H1 (cell line): Measurements from ENCODE around the gene PTPN7. TPM values are rescaled to one million over a fixed set of nuclear protein-coding genes. Genes with fewer than 3 reads are reported as not detected.

Experiments used
- CTCF ChIA-PET: fragments of 300-600 bp; sonication (Branson Sonifier 250); formaldehyde crosslinking; loops from one replicate; lab custom pipeline; 2021; ENCODE audit not compliant: partially characterized antibody; lab: Charles Lee
- POLR2A ChIA-PET: fragments of 300-600 bp; sonication (Branson Sonifier 250); formaldehyde crosslinking; loops from one replicate; lab custom pipeline; 2021; ENCODE audit warnings: inconsistent platforms; ENCODE audit not compliant: partially characterized antibody; lab: Charles Lee
- DNase-seq, 2 experiments: peaks; one replicate each; pipeline versions ENCODE4 v3.0.0 to v3.0.0-alpha.2; 2010 to 2022; ENCODE audit warnings: low spot score in 2 of 2, low read depth in 1 of 2, mixed read lengths in 1 of 2
- FAIRE-seq: peaks from 2 replicates; lab custom pipeline; 2011; peaks lifted over from hg19 to GRCh38; lab: Jason Lieb, UNC
- H2AFZ ChIP-seq: 2 replicates; pipeline ENCODE4 v1.8.1; 2012; ENCODE audit warnings: low read length, inconsistent platforms
- H2AK5ac ChIP-seq: 2 replicates; pipeline ENCODE4 v1.6.1; 2013; ENCODE audit warnings: low read depth, low read length
- H2BK120ac ChIP-seq: replicated peaks from 2 replicates; pipeline ENCODE3; 2013; ENCODE audit warnings: low read depth, low read length, inconsistent platforms
- H2BK12ac ChIP-seq: 2 replicates; pipeline ENCODE4 v1.6.1; 2013; ENCODE audit warnings: low read depth, low read length
- H2BK15ac ChIP-seq: 2 replicates; pipeline ENCODE4 v1.6.1; 2013; ENCODE audit warnings: low read length
- H2BK20ac ChIP-seq: 2 replicates; pipeline ENCODE4 v1.6.1; 2013; ENCODE audit warnings: low read length
- H2BK5ac ChIP-seq: 2 replicates; pipeline ENCODE4 v1.6.1; 2013; ENCODE audit warnings: low read depth, low read length
- H3K14ac ChIP-seq: 2 replicates; pipeline ENCODE4 v1.6.1; 2013; ENCODE audit warnings: inconsistent platforms; ENCODE audit not compliant: insufficient read length
- H3K18ac ChIP-seq: 2 replicates; pipeline ENCODE4 v1.6.1; 2013; ENCODE audit warnings: low read length; ENCODE audit errors: extremely low read depth
- H3K23ac ChIP-seq: 2 replicates; pipeline ENCODE4 v1.6.1; 2013; ENCODE audit warnings: inconsistent platforms; ENCODE audit not compliant: insufficient read length
- H3K23me2 ChIP-seq: 2 replicates; pipeline ENCODE4 v1.6.1; 2013; ENCODE audit warnings: low read depth, low read length
- H3K27ac ChIP-seq: 2 replicates; pipeline ENCODE4 v1.6.1; 2011; ENCODE audit warnings: low read depth, low read length, inconsistent platforms
- H3K27me3 ChIP-seq, 4 experiments: replicated peaks in 1 of 4; 1 replicate in 1 of 4; 2 replicates in 3 of 4; pipeline versions ENCODE4 v1.6.1 to v1.8.1; 2011 to 2013; ENCODE audit warnings: low read length in 3 of 4, mild to moderate bottlenecking in 3 of 4, inconsistent platforms in 2 of 4, mixed read lengths in 2 of 4, moderate library complexity in 1 of 4; ENCODE audit not compliant: control insufficient read depth in 3 of 4, insufficient read depth in 3 of 4; ENCODE audit errors: extremely low read depth in 1 of 4
- H3K36me3 ChIP-seq, 4 experiments: 2 replicates each; pipeline versions ENCODE4 v1.6.1 to v1.8.1; 2011 to 2013; ENCODE audit warnings: mild to moderate bottlenecking in 4 of 4, low read length in 3 of 4, moderate library complexity in 2 of 4, control low read depth in 1 of 4, inconsistent platforms in 1 of 4; ENCODE audit not compliant: insufficient read depth in 4 of 4, control insufficient read depth in 2 of 4
- H3K4ac ChIP-seq: replicated peaks from 2 replicates; pipeline ENCODE3; 2013; ENCODE audit warnings: low read length, low read depth, mixed read lengths, inconsistent platforms; ENCODE audit not compliant: insufficient read length
- H3K4me1 ChIP-seq, 4 experiments: replicated peaks in 1 of 4; 1 replicate in 1 of 4; 2 replicates in 3 of 4; pipeline versions ENCODE4 v1.6.1 to v1.8.1; 2011 to 2013; ENCODE audit warnings: low read length in 3 of 4, inconsistent platforms in 2 of 4, mixed read lengths in 1 of 4; ENCODE audit not compliant: insufficient read depth in 4 of 4, control insufficient read depth in 3 of 4
- H3K4me2 ChIP-seq, 2 experiments: 2 replicates each; pipeline versions ENCODE4 v1.6.1 to v1.8.1; 2011 to 2013; ENCODE audit warnings: low read depth in 2 of 2, low read length in 2 of 2, control low read depth in 1 of 2, inconsistent platforms in 1 of 2, mild to moderate bottlenecking in 1 of 2; ENCODE audit not compliant: insufficient read depth in 1 of 2
- H3K4me3 ChIP-seq, 4 experiments: fragments of 200-600, 300-600 bp in 1 of 4; sonication (generic), shearing (Covaris generic), sonication (Bioruptor Twin) in 1 of 4; 2 replicates each; pipeline versions ENCODE4 v1.5.1 to v1.8.1; 2011 to 2016; ENCODE audit warnings: low read length in 4 of 4, low read depth in 3 of 4, control low read depth in 2 of 4, inconsistent platforms in 2 of 4, mild to moderate bottlenecking in 2 of 4, mixed read lengths in 1 of 4, moderate library complexity in 1 of 4; ENCODE audit not compliant: insufficient read depth in 2 of 4; ENCODE audit errors: extremely low read depth in 1 of 4
- H3K56ac ChIP-seq: replicated peaks from 2 replicates; pipeline ENCODE3; 2013; ENCODE audit warnings: low read depth, mild to moderate bottlenecking, mixed read lengths, low read length, inconsistent platforms; ENCODE audit not compliant: insufficient read length
- H3K79me1 ChIP-seq: 2 replicates; pipeline ENCODE4 v1.6.1; 2013; ENCODE audit warnings: low read depth, low read length, control low read depth
- H3K79me2 ChIP-seq, 2 experiments: 2 replicates each; pipeline versions ENCODE4 v1.6.1 to v1.8.1; 2012 to 2013; ENCODE audit warnings: low read length in 2 of 2, mild to moderate bottlenecking in 2 of 2, inconsistent platforms in 1 of 2; ENCODE audit not compliant: insufficient read depth in 2 of 2, control insufficient read depth in 1 of 2
- H3K9ac ChIP-seq, 4 experiments: replicated peaks in 1 of 4; 1 replicate in 1 of 4; 2 replicates in 3 of 4; pipeline versions ENCODE4 v1.6.1 to v1.8.1; 2011 to 2013; ENCODE audit warnings: low read depth in 3 of 4, low read length in 3 of 4, control low read depth in 2 of 4, mild to moderate bottlenecking in 2 of 4, moderate library complexity in 2 of 4, inconsistent platforms in 1 of 4; ENCODE audit errors: extremely low read depth in 1 of 4
- H3K9me3 ChIP-seq, 2 experiments: 2 replicates each; pipeline versions ENCODE4 v1.6.1 to v1.8.1; 2012 to 2013; ENCODE audit warnings: mild to moderate bottlenecking in 2 of 2, moderate library complexity in 2 of 2, control low read depth in 1 of 2, inconsistent platforms in 1 of 2, low read depth in 1 of 2, low read length in 1 of 2, mixed read lengths in 1 of 2; ENCODE audit not compliant: insufficient read depth in 2 of 2
- H4K20me1 ChIP-seq, 2 experiments: replicated peaks in 1 of 2; 2 replicates each; pipeline versions ENCODE3 to v1.8.1; 2011 to 2013; ENCODE audit warnings: inconsistent platforms in 2 of 2, low read length in 2 of 2, mild to moderate bottlenecking in 1 of 2; ENCODE audit not compliant: insufficient read depth in 2 of 2, control insufficient read depth in 1 of 2
- H4K5ac ChIP-seq: 2 replicates; pipeline ENCODE4 v1.6.1; 2013; ENCODE audit warnings: low read length, low read depth, mixed read lengths, inconsistent platforms; ENCODE audit not compliant: insufficient read length
- H4K8ac ChIP-seq: 2 replicates; pipeline ENCODE4 v1.8.0; 2013; ENCODE audit warnings: mild to moderate bottlenecking, moderate library complexity, low read length, inconsistent platforms; ENCODE audit not compliant: insufficient read depth; ENCODE audit errors: extremely low read depth
- H4K91ac ChIP-seq: replicated peaks from 2 replicates; pipeline ENCODE3; 2013; ENCODE audit warnings: low read length, mixed read lengths, inconsistent platforms; ENCODE audit not compliant: insufficient read length
- POLR2A ChIP-seq, 2 experiments: IDR thresholded peaks; 1 replicate in 1 of 2; 2 replicates in 1 of 2; pipeline ENCODE4 v1.6.1; 2011; ENCODE audit warnings: low read depth in 2 of 2, low read length in 2 of 2, mild to moderate bottlenecking in 2 of 2; ENCODE audit errors: control extremely low read depth in 1 of 2
- WGBS, 2 experiments: shearing (Covaris generic) in 1 of 2; methylation state at CpG; one replicate each; pipeline versions ENCODE4 v1.1.6 to v1.1.7; 2013 to 2015; ENCODE audit warnings: low lambda C conversion rate in 2 of 2, mixed read lengths in 2 of 2, inconsistent platforms in 1 of 2, low coverage in 1 of 2, missing lambda C conversion rate in 1 of 2; ENCODE audit not compliant: insufficient replicate concordance in 2 of 2, insufficient coverage in 1 of 2, insufficient read length in 1 of 2; ENCODE audit errors: extremely low coverage in 1 of 2, missing lambda C conversion rate in 1 of 2; 5-methylcytosine and 5-hydroxymethylcytosine counted together
- polyA plus RNA-seq, 7 experiments: library from polyadenylated mRNA; depleted of rRNA in 3 of 7; stranded (reverse) in 5 of 7; unstranded in 2 of 7; fragments of >200 nt in 5 of 7; fragments of 200-250 nt in 2 of 7; gene quantifications; 1 replicate in 5 of 7; 2 replicates in 1 of 7; 4 replicates in 1 of 7; pipeline versions ENCODE4 v1.2.1 to v1.2.3, GENCODE V29; 2011 to 2013; ENCODE audit warnings: missing spikeins in 2 of 7, mixed read lengths in 2 of 7
- total RNA-seq: library from RNA; stranded (reverse); fragmentation: NEBNext Ultra II Directional; extraction: Animal tissue kit (Norgen Biotek cat#: 25700); gene quantifications from 2 replicates; pipeline ENCODE4 v1.2.1, GENCODE V29; 2021

PTPN7 gene
- total and polyA plus RNA-seq, 2 of the 8 experiments (the other 6 are each of a cell fraction or from before 2014, with no cell fraction given) = 0.20 TPM; not detected in 1

DNA sequence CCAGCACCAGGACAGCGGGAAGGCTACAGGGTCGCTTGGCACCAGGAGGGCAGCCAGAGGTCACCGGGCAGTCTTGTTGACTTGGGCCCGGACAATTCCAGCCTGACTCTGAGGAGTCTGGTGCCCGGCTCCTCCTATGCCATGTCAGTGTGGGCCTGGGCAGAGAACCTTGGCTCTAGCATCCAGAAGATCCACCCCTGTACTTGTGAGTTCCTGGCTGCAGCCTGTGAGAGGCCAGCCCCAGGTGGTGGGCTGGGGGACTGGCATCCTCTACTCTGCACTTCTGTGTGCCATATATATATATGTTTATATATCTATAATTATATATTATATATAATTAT lies 11.6 kb upstream of the PTPN7 start:
- no peak overlapping the region for H3K14ac ChIP-seq
- H3K79me1 ChIP-seq = no peaks in the 10 kb centered on the region
- H3K9me3 ChIP-seq = no peaks in the 10 kb centered on the region
- H3K23me2 ChIP-seq = no peaks in the 10 kb centered on the region
- no peak for FAIRE-seq
- no peaks in the 10 kb centered on the region for H3K36me3 ChIP-seq
- H4K8ac ChIP-seq = no peak overlapping the region
- 98% methylated on average over 5 of the region's 5 CpGs; no CpG with 5 or more reads in 1 of the 2 experiments for WGBS, 2 experiments
- no peak for DNase-seq
- no peak overlapping the region for H2BK15ac ChIP-seq
- no peak overlapping the region for H4K5ac ChIP-seq
- H2AFZ ChIP-seq = no peak overlapping the region
- H3K4me1 ChIP-seq = peaks cover 0 to 3% (median 0%) of the 10 kb centered on the region in 4 experiments; a peak in 1 of 7 replicates
- H3K9ac ChIP-seq = no peak overlapping the region
- no peak overlapping the region for H4K91ac ChIP-seq
- H3K56ac ChIP-seq = no peak overlapping the region
- H3K18ac ChIP-seq = no peak overlapping the region
- no peak for TF ChIP-seq POLR2A (IDR thresholded peaks at IDR 0.05; ENCODE audit: control extremely low read depth in 1 of 2, low read depth in 2 of 2, low read length in 2 of 2)
- H2BK120ac ChIP-seq = no peak overlapping the region
- CTCF ChIA-PET = interaction anchor here (10.1 kb wide), 1 partner anchor 16 kb away, joined by 77 read pairs; no protein-coding TSS in a partner anchor
- no peak overlapping the region for H2BK12ac ChIP-seq
- H3K27me3 ChIP-seq = no peaks in the 10 kb centered on the region
- H3K79me2 ChIP-seq = no peaks in the 10 kb centered on the region
- POLR2A ChIA-PET = no interaction called here
- no peak overlapping the region for H2BK20ac ChIP-seq
- 0 out of 2 replicates have a peak overlapping the region, but pooled peaks have one; percentile 53 for H2AK5ac ChIP-seq
- no peak overlapping the region for H3K4me3 ChIP-seq
- no peaks in the 10 kb centered on the region for H4K20me1 ChIP-seq
- H3K27ac ChIP-seq = no peak overlapping the region
- no peak overlapping the region for H3K4me2 ChIP-seq
- no peak overlapping the region; the same call in 1 of the 2 replicates for H2BK5ac ChIP-seq
- H3K23ac ChIP-seq = no peak overlapping the region
- no peak overlapping the region for H3K4ac ChIP-seq
